A673 (cell line): ENCODE data around the gene BHLHE23. TPM values are rescaled to one million over a fixed set of nuclear protein-coding genes. Genes with fewer than 3 reads are reported as not detected.

ENCODE experiments used
- BruUV-seq: library from RNA; stranded (reverse); fragments of 400-500 nt; replicated peaks from 2 replicates; lab custom pipeline; 2021; lab: Mats Ljungman, UMichigan
- CTCF ChIA-PET: fragments of 300-600 bp; sonication (Branson Sonifier 250); formaldehyde crosslinking; loops from one replicate; lab custom pipeline; 2022; ENCODE audit warnings: antibody characterized with exemption; lab: Charles Lee
- POLR2A ChIA-PET: fragments of 300-600 bp; sonication (Branson Sonifier 250); formaldehyde crosslinking; loops from one replicate; lab custom pipeline; 2022; ENCODE audit warnings: antibody characterized with exemption; ENCODE audit not compliant: low non-redundant PET; lab: Charles Lee
- DNase-seq: peaks from one replicate; pipeline ENCODE4 v3.0.0-alpha.2; 2015; ENCODE audit warnings: low spot score
- H3K27ac ChIP-seq: fragments of 200-600 bp; sonication (generic); 2 replicates; pipeline ENCODE4 v1.5.1; 2016; ENCODE audit warnings: mixed run types, low read depth, mild to moderate bottlenecking, mixed read lengths, antibody characterized with exemption, low read length; ENCODE audit not compliant: poor library complexity, severe bottlenecking
- H3K27me3 ChIP-seq: fragments of 200-600 bp; sonication (generic); replicated peaks from 2 replicates; pipeline ENCODE4 v1.6.1; 2017; ENCODE audit warnings: mixed run types, low read depth, mild to moderate bottlenecking, mixed read lengths, antibody characterized with exemption, low read length; ENCODE audit not compliant: insufficient read depth, poor library complexity
- H3K36me3 ChIP-seq: fragments of 200-600 bp; sonication (generic); 2 replicates; pipeline ENCODE4 v1.6.1; 2016; ENCODE audit warnings: mixed run types, mild to moderate bottlenecking, mixed read lengths, antibody characterized with exemption, low read length; ENCODE audit not compliant: insufficient read depth, poor library complexity, severe bottlenecking
- H3K4me1 ChIP-seq: fragments of 200-600 bp; sonication (generic); 2 replicates; pipeline ENCODE4 v1.6.1; 2017; ENCODE audit warnings: mixed run types, mild to moderate bottlenecking, mixed read lengths, antibody characterized with exemption, low read length; ENCODE audit not compliant: insufficient read depth, poor library complexity, severe bottlenecking
- H3K4me3 ChIP-seq: fragments of 200-600 bp; sonication (generic); 2 replicates; pipeline ENCODE4 v1.5.1; 2016; ENCODE audit warnings: low read depth, mixed run types, mild to moderate bottlenecking, mixed read lengths, low read length; ENCODE audit not compliant: poor library complexity, severe bottlenecking
- H3K9me3 ChIP-seq: fragments of 200-600 bp; sonication (generic); 2 replicates; pipeline ENCODE4 v1.6.1; 2016; ENCODE audit warnings: mixed run types, low read depth, mild to moderate bottlenecking, mixed read lengths, antibody characterized with exemption, low read length; ENCODE audit not compliant: poor library complexity, severe bottlenecking
- CTCF ChIP-seq: fragments of 300-800, 200-600 bp; sonication (generic); conservative IDR thresholded peaks from 2 replicates; pipeline ENCODE4 v1.5.1; 2017; ENCODE audit warnings: low read depth, mild to moderate bottlenecking, antibody characterized with exemption, low read length, moderate library complexity, mixed read lengths
- EZH2 ChIP-seq: fragments of 200-600 bp; sonication (generic); IDR thresholded peaks from 2 replicates; pipeline ENCODE4 v1.6.1; 2017; ENCODE audit warnings: borderline replicate concordance, low read depth, mild to moderate bottlenecking, mixed read lengths, antibody characterized with exemption, low read length; ENCODE audit not compliant: poor library complexity, severe bottlenecking
- intact Hi-C: fragments of 100-400 bp; cut with micrococcal nuclease; formaldehyde crosslinking; loops from one replicate; pipeline ENCODE4 v1.10.0; 2022; ENCODE audit not compliant: unreplicated experiment
- total RNA-seq: library from RNA; stranded (reverse); gene quantifications from 2 replicates; pipeline ENCODE4 v1.2.3, GENCODE V29; 2021

The BHLHE23 gene
- total RNA-seq, 1 experiment from 2014 or later: not detected

- TF ChIP-seq EZH2 (no peak), CTCF (no peak)
- CTCF ChIA-PET: no interaction called here
- Histone ChIP-seq H3K36me3 (no peaks in the 10 kb centered on the region), H3K9me3 (no peaks in the 10 kb centered on the region), H3K27ac (no peak overlapping the region), H3K4me3 (no peak overlapping the region), H3K4me1 (peaks cover 4% of the 10 kb centered on the region), H3K27me3 (no peaks in the 10 kb centered on the region)
- POLR2A ChIA-PET: no interaction called here
- no TSS peak for BruUV-seq
- intact Hi-C loops: no loop called here
- no peak for DNase-seq
These were observed 27.3 kb upstream of the BHLHE23 start for GRCh38 chr20:63033794-63034709.

GRCh38 chr20:63032861-63033793, 26.4 kb upstream of the BHLHE23 start:
- Histone ChIP-seq H3K4me3 (no peak overlapping the region), H3K36me3 (no peaks in the 10 kb centered on the region), H3K27me3 (no peaks in the 10 kb centered on the region), H3K27ac (no peak overlapping the region), H3K9me3 (no peaks in the 10 kb centered on the region), H3K4me1 (peaks cover 4% of the 10 kb centered on the region)
- TF ChIP-seq CTCF: no peak
- TF ChIP-seq EZH2: no peak
- no TSS peak for BruUV-seq
- no peak for DNase-seq
- CTCF ChIA-PET: no interaction called here
- intact Hi-C loops: no loop called here
- POLR2A ChIA-PET: no interaction called here

GRCh38 chr20:63032026-63032800, 25.4 kb upstream of the BHLHE23 start:
- TF ChIP-seq CTCF (no peak), EZH2 (no peak)
- no peaks in the 10 kb centered on the region for H3K9me3 ChIP-seq
- no TSS peak for BruUV-seq
- H3K4me3 ChIP-seq: no peak overlapping the region
- intact Hi-C loops: no loop called here
- ChIA-PET POLR2A (no interaction called here), CTCF (no interaction called here)
- peaks cover under 1% of the 10 kb centered on the region for H3K4me1 ChIP-seq
- DNase-seq: no peak
- no peak overlapping the region for H3K27ac ChIP-seq
- H3K36me3 ChIP-seq: no peaks in the 10 kb centered on the region
- H3K27me3 ChIP-seq: no peaks in the 10 kb centered on the region
